NCI-H2227 (cell line): ENCODE measurements around the gene TMEM123.

Experiments
- DNase-seq: peaks from one replicate; lab custom pipeline; 2025; ENCODE audit not compliant: unreplicated experiment; lab: John Stamatoyannopoulos, UW

TMEM123 gene

GRCh38 chr11:102426570-102426969 lies 26.0 kb downstream of the TMEM123 start:
- no peak for DNase-seq

GRCh38 chr11:102426000-102426399 lies 26.6 kb downstream of the TMEM123 start:
- DNase-seq, result no peak

GRCh38 chr11:102423936-102424335 lies 28.6 kb downstream of the TMEM123 start:
- DNase-seq, result no peak

- no peak for DNase-seq
Measured at GRCh38 chr11:102422817-102423712, 29.5 kb downstream of the TMEM123 start.

- peak; percentile 51 for DNase-seq
Measured at GRCh38 chr11:102421261-102421660, 31.3 kb downstream of the TMEM123 start.

GRCh38 chr11:102420547-102420946 lies 32.0 kb downstream of the TMEM123 start:
- DNase-seq, result no peak

GRCh38 chr11:102419181-102419580 lies 33.4 kb downstream of the TMEM123 start:
- DNase-seq, result no peak

GRCh38 chr11:102416976-102417375 lies 35.6 kb downstream of the TMEM123 start:
- no peak for DNase-seq

- DNase-seq, result no peak
Measured at GRCh38 chr11:102415304-102415916, 37.2 kb downstream of the TMEM123 start.

GRCh38 chr11:102414559-102414958 lies 38.0 kb downstream of the TMEM123 start:
- DNase-seq, result no peak

GRCh38 chr11:102413497-102413896 lies 39.1 kb downstream of the TMEM123 start:
- DNase-seq, result no peak

- no peak for DNase-seq
Measured at GRCh38 chr11:102411142-102411541, 41.4 kb downstream of the TMEM123 start.

- DNase-seq, result no peak
Measured at GRCh38 chr11:102410382-102410784, 42.2 kb downstream of the TMEM123 start.

GRCh38 chr11:102408339-102408738 lies 44.2 kb downstream of the TMEM123 start:
- DNase-seq, result no peak

- no peak for DNase-seq
Measured at GRCh38 chr11:102407901-102408300, 44.7 kb downstream of the TMEM123 start.

- no peak for DNase-seq
Measured at GRCh38 chr11:102406099-102406498, 46.5 kb downstream of the TMEM123 start.

GRCh38 chr11:102405501-102405900 lies 47.1 kb downstream of the TMEM123 start:
- DNase-seq, result no peak

GRCh38 chr11:102402548-102402947 lies 50.0 kb downstream of the TMEM123 start:
- DNase-seq, result no peak

- no peak for DNase-seq
Measured at GRCh38 chr11:102401905-102402304, 50.7 kb downstream of the TMEM123 start.

- no peak for DNase-seq
Measured at GRCh38 chr11:102400603-102401002, 52.0 kb downstream of the TMEM123 start.

- no peak for DNase-seq
Measured at GRCh38 chr11:102399189-102399588, 53.4 kb downstream of the TMEM123 start.

GRCh38 chr11:102398297-102398696 lies 54.3 kb downstream of the TMEM123 start:
- no peak for DNase-seq
